ENCODE results near the gene NREP.

DNA sequence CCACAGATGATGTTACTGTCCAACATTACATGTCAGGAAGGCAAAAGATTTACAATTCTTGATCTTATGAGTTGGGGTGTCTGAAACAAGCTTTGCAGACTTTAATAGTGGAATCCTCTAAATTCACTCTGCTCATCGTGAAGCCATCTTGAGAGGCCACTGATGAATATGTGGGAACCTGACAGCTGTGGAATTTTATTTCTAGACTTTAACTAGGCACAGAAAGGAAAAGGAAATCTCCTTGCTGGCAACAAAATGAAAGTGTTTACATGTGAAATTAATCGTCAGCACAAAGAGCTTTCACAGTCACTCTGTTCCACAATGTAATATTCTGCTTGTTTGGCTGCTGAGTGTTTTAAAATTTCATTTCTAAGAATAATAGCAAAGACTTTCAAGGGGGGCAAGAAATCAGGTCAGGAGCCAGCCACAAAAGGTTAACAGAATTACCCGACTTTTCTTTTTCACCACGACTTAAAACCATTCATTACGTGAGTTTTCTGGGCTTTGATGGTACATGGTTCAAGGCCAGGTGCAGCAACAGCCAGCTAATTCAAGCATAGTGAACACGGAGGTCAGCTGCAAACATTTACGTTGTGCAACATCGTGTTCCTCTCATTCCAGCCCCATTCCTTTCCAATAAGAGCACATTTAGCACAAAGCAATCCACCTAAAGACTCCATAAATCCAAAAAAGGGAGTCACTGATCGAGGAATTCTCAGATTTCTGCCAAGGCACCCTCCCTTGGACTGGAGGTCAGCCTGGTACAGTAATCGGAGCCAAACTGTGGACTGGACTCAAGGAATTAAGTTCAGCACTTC is 14.6 kb downstream of the NREP start:
- TF ChIP-seq POLR2A (IDR thresholded peaks at IDR 0.05): no peak
- TF ChIP-seq, protein P1, sequence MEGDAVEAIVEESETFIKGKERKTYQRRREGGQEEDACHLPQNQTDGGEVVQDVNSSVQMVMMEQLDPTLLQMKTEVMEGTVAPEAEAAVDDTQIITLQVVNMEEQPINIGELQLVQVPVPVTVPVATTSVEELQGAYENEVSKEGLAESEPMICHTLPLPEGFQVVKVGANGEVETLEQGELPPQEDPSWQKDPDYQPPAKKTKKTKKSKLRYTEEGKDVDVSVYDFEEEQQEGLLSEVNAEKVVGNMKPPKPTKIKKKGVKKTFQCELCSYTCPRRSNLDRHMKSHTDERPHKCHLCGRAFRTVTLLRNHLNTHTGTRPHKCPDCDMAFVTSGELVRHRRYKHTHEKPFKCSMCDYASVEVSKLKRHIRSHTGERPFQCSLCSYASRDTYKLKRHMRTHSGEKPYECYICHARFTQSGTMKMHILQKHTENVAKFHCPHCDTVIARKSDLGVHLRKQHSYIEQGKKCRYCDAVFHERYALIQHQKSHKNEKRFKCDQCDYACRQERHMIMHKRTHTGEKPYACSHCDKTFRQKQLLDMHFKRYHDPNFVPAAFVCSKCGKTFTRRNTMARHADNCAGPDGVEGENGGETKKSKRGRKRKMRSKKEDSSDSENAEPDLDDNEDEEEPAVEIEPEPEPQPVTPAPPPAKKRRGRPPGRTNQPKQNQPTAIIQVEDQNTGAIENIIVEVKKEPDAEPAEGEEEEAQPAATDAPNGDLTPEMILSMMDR (IDR thresholded peaks at IDR 0.05 in 8 of 11, conservative IDR thresholded peaks at IDR 0.05 in 3 of 11): no peak

Data from spleen (tissue), 7 donors.